ENCODE data around the gene PHF20.

PHF20 gene

DNA sequence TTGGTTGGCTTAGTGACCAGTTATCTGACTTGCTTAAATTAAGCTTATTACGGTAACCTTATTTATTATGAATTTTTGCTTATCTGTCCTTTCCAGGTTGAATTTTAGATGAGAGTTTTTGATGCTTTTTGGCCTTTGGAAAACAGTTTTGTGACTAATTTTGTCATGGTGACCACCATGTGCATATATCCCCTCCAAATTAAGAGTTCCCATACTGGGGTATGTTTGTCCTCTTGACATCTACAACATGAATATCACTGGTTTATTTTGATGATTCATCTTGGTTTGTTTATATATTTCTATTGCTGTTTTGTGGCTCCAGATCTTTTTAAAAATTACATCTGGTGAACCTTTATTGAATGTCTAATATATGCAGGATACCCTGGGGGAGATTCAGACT is 61.4 kb downstream of the PHF20 start:
- DNase-seq = no peak
- no peak overlapping the region for H3K27ac ChIP-seq
- no peaks in the 10 kb centered on the region for H3K9me3 ChIP-seq
- H3K27me3 ChIP-seq = no peaks in the 10 kb centered on the region
- TF ChIP-seq, protein P1, sequence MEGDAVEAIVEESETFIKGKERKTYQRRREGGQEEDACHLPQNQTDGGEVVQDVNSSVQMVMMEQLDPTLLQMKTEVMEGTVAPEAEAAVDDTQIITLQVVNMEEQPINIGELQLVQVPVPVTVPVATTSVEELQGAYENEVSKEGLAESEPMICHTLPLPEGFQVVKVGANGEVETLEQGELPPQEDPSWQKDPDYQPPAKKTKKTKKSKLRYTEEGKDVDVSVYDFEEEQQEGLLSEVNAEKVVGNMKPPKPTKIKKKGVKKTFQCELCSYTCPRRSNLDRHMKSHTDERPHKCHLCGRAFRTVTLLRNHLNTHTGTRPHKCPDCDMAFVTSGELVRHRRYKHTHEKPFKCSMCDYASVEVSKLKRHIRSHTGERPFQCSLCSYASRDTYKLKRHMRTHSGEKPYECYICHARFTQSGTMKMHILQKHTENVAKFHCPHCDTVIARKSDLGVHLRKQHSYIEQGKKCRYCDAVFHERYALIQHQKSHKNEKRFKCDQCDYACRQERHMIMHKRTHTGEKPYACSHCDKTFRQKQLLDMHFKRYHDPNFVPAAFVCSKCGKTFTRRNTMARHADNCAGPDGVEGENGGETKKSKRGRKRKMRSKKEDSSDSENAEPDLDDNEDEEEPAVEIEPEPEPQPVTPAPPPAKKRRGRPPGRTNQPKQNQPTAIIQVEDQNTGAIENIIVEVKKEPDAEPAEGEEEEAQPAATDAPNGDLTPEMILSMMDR (IDR thresholded peaks at IDR 0.05) = no peak
- no peak overlapping the region for H3K4me3 ChIP-seq
- H3K36me3 ChIP-seq = no peaks in the 10 kb centered on the region
- H3K4me1 ChIP-seq = peaks cover 0 to 4% (median 0%) of the 10 kb centered on the region in 4 donors
- intact Hi-C loops (cut with DNase I; ENCODE audit: low total_unique reads) = no loop called here

DNA sequence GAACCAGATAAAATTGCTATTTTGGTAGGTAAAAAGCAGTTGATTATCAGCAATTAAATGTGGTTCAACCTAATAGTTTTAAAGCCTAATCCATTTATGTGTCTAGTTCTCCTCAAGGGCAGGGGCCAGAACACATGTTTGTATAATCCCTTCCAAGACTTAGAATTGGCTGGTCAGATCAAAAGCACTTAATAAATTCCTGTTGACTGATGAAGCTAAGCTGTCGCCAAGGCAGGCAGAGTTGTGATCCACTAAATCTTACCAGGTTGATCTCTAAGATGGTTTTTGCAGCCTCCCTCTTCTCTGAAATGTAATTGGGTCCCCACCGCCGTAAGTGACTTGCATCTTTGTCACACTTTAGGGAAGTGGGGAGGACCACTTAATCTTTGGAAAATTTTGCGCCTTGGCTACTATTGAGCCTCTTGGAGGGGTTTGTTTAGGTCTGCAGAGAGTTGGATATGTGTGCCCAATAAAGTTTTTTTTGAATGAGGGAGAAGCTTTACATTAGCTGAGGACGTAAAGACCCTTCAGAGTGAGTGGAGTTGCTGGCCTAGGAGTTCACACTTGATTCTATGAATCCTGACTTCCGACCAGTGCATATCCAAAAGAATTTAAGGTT is 65.9 kb downstream of the PHF20 start:
- Histone ChIP-seq H3K27me3 (no peaks in the 10 kb centered on the region), H3K27ac (no peak overlapping the region), H3K9me3 (no peaks in the 10 kb centered on the region), H3K4me3 (no peak overlapping the region), H3K36me3 (peaks cover 5 to 7% (median 7%) of the 10 kb centered on the region in 3 donors), H3K4me1 (no peaks in the 10 kb centered on the region)
- intact Hi-C loops (cut with DNase I; ENCODE audit: low total_unique reads) = no loop called here
- DNase-seq = no peak
- TF ChIP-seq, protein P1 (IDR thresholded peaks at IDR 0.05) = no peak

DNA sequence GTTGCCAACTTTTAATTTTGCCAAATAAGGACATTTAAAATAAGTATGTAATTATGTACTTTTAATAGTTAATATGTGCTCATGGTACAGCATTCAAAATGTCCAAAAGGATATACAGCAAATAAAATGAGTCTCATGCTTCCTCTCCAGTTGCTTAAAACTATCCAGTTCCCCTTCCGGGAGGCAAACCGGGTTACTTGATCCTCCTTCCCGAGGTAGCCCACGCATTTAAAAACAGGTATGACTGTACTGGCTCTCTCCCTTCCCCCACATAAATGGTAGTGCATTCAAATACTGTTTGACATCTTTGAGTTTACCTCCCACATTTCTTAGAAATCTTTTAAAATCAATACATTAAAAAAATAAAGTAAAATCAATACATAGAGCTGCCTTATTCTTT is 66.4 kb downstream of the PHF20 start:
- H3K27ac ChIP-seq = no peak overlapping the region
- H3K36me3 ChIP-seq = peaks cover 10 to 12% (median 12%) of the 10 kb centered on the region in 3 donors
- no peak overlapping the region for H3K4me3 ChIP-seq
- TF ChIP-seq, protein P1 (IDR thresholded peaks at IDR 0.05) = no peak
- DNase-seq = no peak
- intact Hi-C loops (cut with DNase I; ENCODE audit: low total_unique reads) = no loop called here
- no peaks in the 10 kb centered on the region for H3K27me3 ChIP-seq
- H3K4me1 ChIP-seq = no peaks in the 10 kb centered on the region
- H3K9me3 ChIP-seq = no peaks in the 10 kb centered on the region

DNA sequence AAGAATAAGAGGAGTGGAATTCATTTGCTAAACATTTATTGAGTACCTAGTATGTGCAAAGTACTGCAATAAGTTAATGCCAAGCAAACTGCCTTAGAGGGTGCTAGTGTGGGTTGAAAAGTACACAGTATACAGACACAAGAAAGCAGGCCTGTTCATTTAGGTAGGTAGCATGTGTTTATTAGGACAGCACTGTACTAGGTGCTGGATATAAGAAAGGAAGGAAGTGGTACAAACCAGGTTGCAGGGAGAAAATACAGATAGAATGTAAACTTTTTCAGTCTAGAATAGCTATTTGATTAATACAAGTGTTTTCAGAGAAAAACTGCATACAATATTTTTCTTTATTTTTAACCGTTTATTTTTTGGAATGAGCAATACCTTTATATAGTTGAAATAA is 68.1 kb downstream of the PHF20 start:
- TF ChIP-seq, protein P1 (IDR thresholded peaks at IDR 0.05) = no peak
- Histone ChIP-seq H3K4me1 (no peaks in the 10 kb centered on the region), H3K27ac (no peak overlapping the region), H3K36me3 (peaks cover 21 to 29% (median 29%) of the 10 kb centered on the region in 3 donors), H3K9me3 (peaks cover 0 to 4% (median 0%) of the 10 kb centered on the region in 3 donors), H3K27me3 (no peaks in the 10 kb centered on the region), H3K4me3 (no peak overlapping the region)
- intact Hi-C loops (cut with DNase I; ENCODE audit: low total_unique reads) = no loop called here
- no peak for DNase-seq

DNA sequence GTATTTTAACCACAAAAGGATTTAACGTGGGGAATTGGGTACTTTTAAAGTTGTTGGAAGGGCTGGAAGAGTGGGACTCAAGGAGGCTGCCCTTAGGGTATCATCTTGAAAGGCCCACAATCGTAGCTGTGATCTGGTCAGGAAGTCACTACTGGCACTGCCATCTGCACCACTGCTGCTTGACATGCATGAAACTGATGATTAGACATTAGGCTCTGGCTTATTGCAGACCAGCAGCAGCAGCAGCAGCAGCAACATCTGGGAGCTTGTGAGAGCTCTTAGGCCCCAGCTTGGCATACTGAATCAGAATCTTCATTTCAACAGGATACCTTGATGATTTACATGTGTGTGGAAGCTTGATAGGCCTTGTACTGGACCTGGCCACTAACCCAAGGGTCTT is 68.6 kb downstream of the PHF20 start:
- TF ChIP-seq, protein P1 (IDR thresholded peaks at IDR 0.05) = no peak
- H3K4me1 ChIP-seq = no peaks in the 10 kb centered on the region
- H3K27me3 ChIP-seq = no peaks in the 10 kb centered on the region
- H3K4me3 ChIP-seq = no peak overlapping the region
- no peak for DNase-seq
- H3K36me3 ChIP-seq = peaks cover 21 to 34% (median 29%) of the 10 kb centered on the region in 3 donors
- intact Hi-C loops (cut with DNase I; ENCODE audit: low total_unique reads) = no loop called here
- H3K27ac ChIP-seq = no peak overlapping the region
- H3K9me3 ChIP-seq = peaks cover 0 to 4% (median 0%) of the 10 kb centered on the region in 3 donors
